ENCODE data around the gene APP. TPM values are rescaled to one million over a fixed set of nuclear protein-coding genes. Genes with fewer than 3 reads are reported as not detected.

Gene APP
- total RNA-seq, 4 donors from 2014 or later: 471 to 1,291 (median 672) TPM

DNA sequence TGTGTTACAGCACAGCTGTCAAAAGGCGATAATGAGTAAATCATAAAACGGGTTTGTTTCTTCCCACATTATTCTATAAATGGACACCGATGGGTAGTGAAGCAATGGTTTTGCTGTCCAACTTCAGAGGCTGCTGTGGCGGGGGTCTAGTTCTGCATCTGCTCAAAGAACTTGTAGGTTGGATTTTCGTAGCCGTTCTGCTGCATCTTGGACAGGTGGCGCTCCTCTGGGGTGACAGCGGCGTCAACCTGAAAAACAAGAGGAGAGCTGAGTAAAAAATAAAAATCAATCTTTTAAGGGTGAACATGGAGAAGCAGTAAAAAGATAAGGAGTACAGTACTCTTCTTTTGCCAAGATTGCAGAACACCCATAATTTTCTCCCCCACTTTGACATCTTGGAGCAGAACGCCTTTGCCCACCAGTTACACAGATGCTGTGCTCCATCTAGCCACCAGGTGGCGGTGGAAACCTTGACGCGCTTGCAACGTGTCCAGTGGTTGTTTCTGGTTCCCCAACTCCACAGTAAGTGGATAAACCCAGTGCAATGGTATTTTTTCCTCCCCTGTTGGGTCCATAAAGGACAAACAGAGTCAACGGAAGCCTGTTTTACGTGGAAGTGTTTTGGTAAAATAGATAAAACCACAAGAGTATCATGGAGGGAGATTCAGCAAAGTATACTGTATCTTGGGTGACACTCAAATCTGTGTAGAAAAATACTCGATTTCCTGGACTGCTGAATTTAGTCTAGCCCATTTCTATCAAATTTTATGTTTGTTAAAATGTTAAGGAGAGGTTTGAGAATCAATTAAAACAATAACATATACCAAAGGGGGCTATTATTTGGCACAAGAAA is 288.8 kb downstream of the APP start:
- no peak overlapping the region for H3K4me3 ChIP-seq
- peaks cover 0 to 24% (median 11%) of the 10 kb centered on the region in 4 donors for H3K4me1 ChIP-seq
- no peaks in the 10 kb centered on the region for H3K9me3 ChIP-seq
- intact Hi-C loops (cut with DNase I; ENCODE audit: low total_unique reads): loop anchor here (10.0 kb wide), 1 partner anchor 833 kb away; no protein-coding TSS in a partner anchor
- WGBS, 2 donors (ENCODE audit: low coverage in 1 of 2): 58 to 71% methylated on average over 12 to 17 of the region's 17 CpGs
- H3K36me3 ChIP-seq: peaks cover 0 to 5% (median 2%) of the 10 kb centered on the region in 4 donors
- H3K27ac ChIP-seq: no peak overlapping the region
- peak; percentile 69 for DNase-seq
- TF ChIP-seq, protein P1, sequence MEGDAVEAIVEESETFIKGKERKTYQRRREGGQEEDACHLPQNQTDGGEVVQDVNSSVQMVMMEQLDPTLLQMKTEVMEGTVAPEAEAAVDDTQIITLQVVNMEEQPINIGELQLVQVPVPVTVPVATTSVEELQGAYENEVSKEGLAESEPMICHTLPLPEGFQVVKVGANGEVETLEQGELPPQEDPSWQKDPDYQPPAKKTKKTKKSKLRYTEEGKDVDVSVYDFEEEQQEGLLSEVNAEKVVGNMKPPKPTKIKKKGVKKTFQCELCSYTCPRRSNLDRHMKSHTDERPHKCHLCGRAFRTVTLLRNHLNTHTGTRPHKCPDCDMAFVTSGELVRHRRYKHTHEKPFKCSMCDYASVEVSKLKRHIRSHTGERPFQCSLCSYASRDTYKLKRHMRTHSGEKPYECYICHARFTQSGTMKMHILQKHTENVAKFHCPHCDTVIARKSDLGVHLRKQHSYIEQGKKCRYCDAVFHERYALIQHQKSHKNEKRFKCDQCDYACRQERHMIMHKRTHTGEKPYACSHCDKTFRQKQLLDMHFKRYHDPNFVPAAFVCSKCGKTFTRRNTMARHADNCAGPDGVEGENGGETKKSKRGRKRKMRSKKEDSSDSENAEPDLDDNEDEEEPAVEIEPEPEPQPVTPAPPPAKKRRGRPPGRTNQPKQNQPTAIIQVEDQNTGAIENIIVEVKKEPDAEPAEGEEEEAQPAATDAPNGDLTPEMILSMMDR (IDR thresholded peaks at IDR 0.05): peak; percentile 84 to 96 (median 90)
- no peak for TF ChIP-seq POLR2AphosphoS5 (IDR thresholded peaks at IDR 0.05)
- in situ Hi-C loops (cut with MboI; ENCODE audit: low pct_ligation_motif_present in 1 of 4, low pct_unique_long_range_greater_than_20kb in 1 of 4, low sequenced_read_pairs in 3 of 4): loop anchor here (10.0 to 25.0 kb wide), 3 partner anchors 281 to 831 kb away; partner anchors contain the start of gene APP (in 3 of the 4)
- H3K27me3 ChIP-seq: no peaks in the 10 kb centered on the region

DNA sequence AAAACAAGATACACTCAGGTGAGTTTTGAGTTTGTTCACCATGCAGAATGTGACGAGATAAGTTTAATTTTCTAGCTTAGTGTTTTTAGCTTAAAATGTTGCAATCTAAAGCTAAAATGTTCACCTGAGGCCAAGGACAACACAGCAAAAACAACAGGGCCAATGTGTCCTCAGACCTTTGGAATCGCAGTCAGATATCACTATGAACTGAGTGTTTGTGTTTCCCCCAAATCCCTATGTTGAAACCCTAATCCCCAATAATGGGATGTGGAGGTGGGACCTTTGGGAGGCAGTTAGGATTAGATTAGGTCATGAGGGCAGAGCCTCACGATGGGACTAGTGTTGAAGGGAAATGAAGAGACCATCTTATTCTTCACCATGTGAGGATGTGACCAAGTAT is 291.4 kb downstream of the APP start:
- H3K27ac ChIP-seq: no peak overlapping the region
- no peak overlapping the region for H3K4me3 ChIP-seq
- H3K4me1 ChIP-seq: peaks cover 0 to 5% (median 0%) of the 10 kb centered on the region in 4 donors
- no peaks in the 10 kb centered on the region for H3K9me3 ChIP-seq
- intact Hi-C loops (cut with DNase I; ENCODE audit: low total_unique reads) (loop anchor here (1.0 kb wide), 1 partner anchor 298 kb away; no protein-coding TSS in a partner anchor), in situ Hi-C loops (cut with MboI; ENCODE audit: low pct_ligation_motif_present in 1 of 4, low pct_unique_long_range_greater_than_20kb in 1 of 4, low sequenced_read_pairs in 3 of 4) (loop anchor here in 3 of 4 donors (25.0 kb wide), 2 partner anchors 283 to 833 kb away; partner anchors contain the start of gene APP (in 1 of the 3))
- 70 to 81% methylated on average over 2 to 3 of the region's 3 CpGs for WGBS, 2 donors (ENCODE audit: low coverage in 1 of 2)
- no peak for TF ChIP-seq EP300 (IDR thresholded peaks at IDR 0.05; ENCODE audit: low read depth)
- TF ChIP-seq, protein P1 (IDR thresholded peaks at IDR 0.05): no peak
- TF ChIP-seq POLR2AphosphoS5 (IDR thresholded peaks at IDR 0.05): no peak
- no peak for TF ChIP-seq POLR2A (IDR thresholded peaks at IDR 0.05)
- DNase-seq: no peak
- H3K36me3 ChIP-seq: peaks cover 0 to 5% (median 2%) of the 10 kb centered on the region in 4 donors
- no peaks in the 10 kb centered on the region for H3K27me3 ChIP-seq

DNA sequence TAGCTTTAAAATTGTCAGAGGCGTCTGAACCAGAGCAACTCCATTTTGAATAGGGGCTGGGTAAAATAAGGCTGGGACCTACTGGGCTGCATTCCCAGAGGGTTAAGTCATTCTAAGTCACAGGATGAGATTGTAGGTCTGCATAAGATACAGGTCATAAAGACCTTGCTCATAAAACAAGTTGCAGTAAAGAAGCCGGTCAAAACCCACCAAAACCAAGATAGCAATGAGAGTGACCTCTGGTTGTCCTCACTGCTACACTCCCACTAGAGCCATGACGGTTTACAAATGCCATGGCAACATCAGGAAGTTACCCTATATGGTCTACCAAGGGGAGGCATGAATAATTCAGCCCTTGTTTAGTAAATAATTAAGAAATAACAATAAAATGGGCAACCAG is 292.2 kb downstream of the APP start:
- H3K36me3 ChIP-seq: peaks cover 0 to 5% (median 2%) of the 10 kb centered on the region in 4 donors
- no peak overlapping the region for H3K4me3 ChIP-seq

DNA sequence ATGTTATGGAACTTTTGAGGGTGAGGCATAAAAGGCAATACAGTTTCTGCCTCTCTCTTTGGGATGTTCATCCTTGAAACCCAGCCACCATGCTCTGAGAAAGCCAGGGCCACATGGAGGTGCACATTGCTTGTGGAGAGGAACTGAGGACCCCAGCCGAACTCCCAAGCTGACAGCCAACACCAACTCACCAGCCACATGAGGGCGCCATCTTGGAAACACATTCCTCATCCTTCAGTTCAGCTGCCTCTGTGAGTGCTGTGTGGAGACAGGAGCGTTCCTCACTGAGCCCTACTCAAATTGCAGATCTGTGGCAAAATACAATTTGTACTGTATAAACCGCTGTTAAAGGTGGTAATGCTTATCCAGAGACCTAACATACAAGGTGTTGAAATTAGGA is 298.3 kb downstream of the APP start:
- no peaks in the 10 kb centered on the region for H3K36me3 ChIP-seq
- H3K4me1 ChIP-seq: peaks cover 0 to 5% (median 0%) of the 10 kb centered on the region in 4 donors
- TF ChIP-seq POLR2A (IDR thresholded peaks at IDR 0.05) (no peak), POLR2AphosphoS5 (IDR thresholded peaks at IDR 0.05) (no peak), EP300 (IDR thresholded peaks at IDR 0.05; ENCODE audit: low read depth) (no peak)
- TF ChIP-seq, protein P1 (IDR thresholded peaks at IDR 0.05): no peak
- H3K27ac ChIP-seq: no peak overlapping the region
- in situ Hi-C loops (cut with MboI; ENCODE audit: low pct_ligation_motif_present in 1 of 4, low pct_unique_long_range_greater_than_20kb in 1 of 4, low sequenced_read_pairs in 3 of 4): no loop called here
- H3K27me3 ChIP-seq: no peaks in the 10 kb centered on the region
- WGBS, 2 donors (ENCODE audit: low coverage in 1 of 2): 91 to 100% methylated on average over 1 to 4 of the region's 4 CpGs
- intact Hi-C loops (cut with DNase I; ENCODE audit: low total_unique reads): no loop called here
- no peaks in the 10 kb centered on the region for H3K9me3 ChIP-seq
- no peak overlapping the region for H3K4me3 ChIP-seq
- no peak for DNase-seq

More for the DNA sequence above, 292.2 kb downstream of the APP start:
- Histone ChIP-seq H3K27me3 (no peaks in the 10 kb centered on the region), H3K4me1 (peaks cover 0 to 5% (median 0%) of the 10 kb centered on the region in 4 donors), H3K9me3 (no peaks in the 10 kb centered on the region), H3K27ac (no peak overlapping the region)
- WGBS, 2 donors (ENCODE audit: low coverage in 1 of 2): 49 to 76% methylated on average over 3 of the region's 3 CpGs
- intact Hi-C loops (cut with DNase I; ENCODE audit: low total_unique reads): no loop called here
- in situ Hi-C loops (cut with MboI; ENCODE audit: low pct_ligation_motif_present in 1 of 4, low pct_unique_long_range_greater_than_20kb in 1 of 4, low sequenced_read_pairs in 3 of 4): loop anchor here in 3 of 4 donors (25.0 kb wide), 2 partner anchors 284 to 834 kb away; partner anchors contain the start of gene APP (in 1 of the 3)
- no peak for TF ChIP-seq POLR2A (IDR thresholded peaks at IDR 0.05)
- no peak for TF ChIP-seq POLR2AphosphoS5 (IDR thresholded peaks at IDR 0.05)
- TF ChIP-seq, protein P1 (IDR thresholded peaks at IDR 0.05): no peak
- TF ChIP-seq EP300 (IDR thresholded peaks at IDR 0.05; ENCODE audit: low read depth): no peak
- DNase-seq: no peak
